Measurements from ENCODE around the gene PCDH12.

GRCh38 chr5:141929398-141930058 is 28.5 kb downstream of the PCDH12 start:
- TF ChIP-seq CTCF (IDR thresholded peaks at IDR 0.05) (peak in 1 of 12 donors; percentile 21), POLR2A (IDR thresholded peaks at IDR 0.05) (no peak)

All from heart left ventricle (tissue), 13 donors.